HUES64 (cell line): ENCODE data around the gene CCRL2.
"Not testable (repeated sequence)": the region's sequence is repeated elsewhere in the genome, so short reads cannot be mapped to it uniquely, and the experiment has no call there.

Experiments
- H3K27ac ChIP-seq: 2 replicates; pipeline ENCODE4 v1.7.0; 2013; ENCODE audit warnings: low read depth, low read length, inconsistent platforms
- H3K27me3 ChIP-seq: 2 replicates; pipeline ENCODE4 v1.6.1; 2013; ENCODE audit warnings: mild to moderate bottlenecking, low read length; ENCODE audit not compliant: insufficient read depth
- H3K36me3 ChIP-seq: 2 replicates; pipeline ENCODE4 v1.6.1; 2013; ENCODE audit warnings: mild to moderate bottlenecking, low read length; ENCODE audit not compliant: insufficient read depth
- H3K4me1 ChIP-seq: 2 replicates; pipeline ENCODE4 v1.6.1; 2013; ENCODE audit warnings: mild to moderate bottlenecking, low read length, moderate library complexity; ENCODE audit not compliant: insufficient read depth
- H3K4me3 ChIP-seq: 2 replicates; pipeline ENCODE4 v1.5.1; 2013; ENCODE audit warnings: mild to moderate bottlenecking, low read length, moderate library complexity
- H3K9ac ChIP-seq: 2 replicates; pipeline ENCODE4 v1.6.1; 2013; ENCODE audit warnings: mild to moderate bottlenecking, low read depth, low read length
- H3K9me3 ChIP-seq: 2 replicates; pipeline ENCODE4 v1.6.1; 2013; ENCODE audit warnings: low read depth, low read length; ENCODE audit not compliant: insufficient read depth
- WGBS: fragments of 150-250, 120-280 bp; methylation state at CpG from one replicate; pipeline ENCODE4 v1.1.7; 2013; ENCODE audit warnings: missing lambda C conversion rate; 5-methylcytosine and 5-hydroxymethylcytosine counted together

Gene CCRL2

GRCh38 chr3:46383211-46383950 lies 23.7 kb upstream of the CCRL2 start:
- no peaks in the 10 kb centered on the region for H3K27me3 ChIP-seq
- H3K4me1 ChIP-seq, result peaks cover 10% of the 10 kb centered on the region
- no peak overlapping the region for H3K4me3 ChIP-seq
- no peaks in the 10 kb centered on the region for H3K36me3 ChIP-seq
- no peak overlapping the region for H3K9ac ChIP-seq
- 88% methylated on average over 5 of the region's 6 CpGs for WGBS
- no peak overlapping the region for H3K27ac ChIP-seq
- no peaks in the 10 kb centered on the region for H3K9me3 ChIP-seq

DNA sequence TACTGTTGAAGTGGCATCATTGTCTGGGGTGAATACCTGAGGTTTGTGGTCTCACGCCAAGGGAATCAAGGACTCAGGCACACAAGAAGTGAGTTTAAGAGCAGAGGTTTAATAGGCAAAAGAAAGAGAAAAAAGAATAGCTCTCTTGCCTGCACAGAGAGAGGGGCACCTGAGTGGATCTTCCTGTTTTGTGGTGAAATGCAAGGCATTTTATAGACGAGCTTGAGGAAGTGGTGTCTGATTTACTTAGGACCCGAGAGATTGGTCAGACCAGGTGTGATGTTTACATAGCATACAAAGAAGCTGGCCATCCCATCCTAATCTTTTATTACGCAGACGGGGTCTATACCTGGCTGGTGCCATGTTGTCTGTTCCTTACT lies 23.1 kb upstream of the CCRL2 start:
- no peak overlapping the region for H3K4me3 ChIP-seq
- H3K27me3 ChIP-seq, result no peaks in the 10 kb centered on the region
- WGBS, result 83% methylated on average over 5 of the region's 5 CpGs
- no peak overlapping the region for H3K9ac ChIP-seq
- peaks cover 10% of the 10 kb centered on the region for H3K4me1 ChIP-seq
- no peaks in the 10 kb centered on the region for H3K9me3 ChIP-seq
- H3K27ac ChIP-seq, result no peak overlapping the region
- no peaks in the 10 kb centered on the region for H3K36me3 ChIP-seq

DNA sequence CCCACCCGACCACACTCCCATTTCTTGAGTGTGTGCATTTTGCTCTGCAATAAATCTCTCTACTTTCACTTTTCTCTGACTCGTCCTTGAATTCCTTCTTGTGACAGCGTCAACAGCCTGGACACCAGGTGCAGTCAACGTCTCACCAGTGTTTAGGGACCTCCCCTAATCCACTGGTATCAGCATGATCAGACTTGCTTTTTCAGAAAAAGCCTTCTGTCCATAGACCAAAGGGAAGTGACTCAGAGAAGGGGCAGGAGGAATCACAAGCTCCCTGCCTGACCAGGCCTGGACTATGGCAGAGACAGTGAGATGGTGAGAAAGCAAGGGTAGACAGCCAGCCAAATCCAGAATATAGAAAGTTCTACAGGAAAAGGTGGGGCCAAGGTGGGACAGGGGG lies 20.9 kb upstream of the CCRL2 start:
- no peak overlapping the region for H3K9ac ChIP-seq
- no peaks in the 10 kb centered on the region for H3K27me3 ChIP-seq
- H3K9me3 ChIP-seq, result no peaks in the 10 kb centered on the region
- no peak overlapping the region for H3K4me3 ChIP-seq
- no peaks in the 10 kb centered on the region for H3K36me3 ChIP-seq
- WGBS, result 83% methylated on average over 4 of the region's 4 CpGs
- H3K4me1 ChIP-seq, result no peaks in the 10 kb centered on the region
- no peak overlapping the region for H3K27ac ChIP-seq

DNA sequence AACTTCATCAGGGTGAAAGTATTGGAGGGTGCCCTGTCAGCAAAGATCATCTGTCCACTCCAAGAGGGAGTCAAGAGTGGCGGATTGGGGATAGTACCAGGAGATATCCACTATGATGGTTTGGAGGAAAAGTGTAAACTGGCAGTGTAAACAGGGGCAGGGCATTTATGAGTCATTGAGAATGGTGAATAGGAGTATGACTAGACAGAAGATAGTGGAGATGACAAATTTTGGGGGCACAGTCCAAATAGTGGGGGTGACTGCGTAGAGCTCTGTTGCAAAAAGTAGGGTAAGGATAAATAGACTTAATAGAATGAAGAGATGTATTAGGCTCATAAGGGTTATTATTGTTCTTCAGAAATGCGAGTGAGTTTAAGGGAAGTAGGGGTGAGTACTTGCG lies 18.2 kb upstream of the CCRL2 start:
- H3K27me3 ChIP-seq, H3K9ac ChIP-seq, H3K4me3 ChIP-seq, H3K4me1 ChIP-seq, H3K9me3 ChIP-seq, H3K36me3 ChIP-seq, H3K27ac ChIP-seq: not testable (repeated sequence)
- 92% methylated on average over 4 of the region's 4 CpGs for WGBS

DNA sequence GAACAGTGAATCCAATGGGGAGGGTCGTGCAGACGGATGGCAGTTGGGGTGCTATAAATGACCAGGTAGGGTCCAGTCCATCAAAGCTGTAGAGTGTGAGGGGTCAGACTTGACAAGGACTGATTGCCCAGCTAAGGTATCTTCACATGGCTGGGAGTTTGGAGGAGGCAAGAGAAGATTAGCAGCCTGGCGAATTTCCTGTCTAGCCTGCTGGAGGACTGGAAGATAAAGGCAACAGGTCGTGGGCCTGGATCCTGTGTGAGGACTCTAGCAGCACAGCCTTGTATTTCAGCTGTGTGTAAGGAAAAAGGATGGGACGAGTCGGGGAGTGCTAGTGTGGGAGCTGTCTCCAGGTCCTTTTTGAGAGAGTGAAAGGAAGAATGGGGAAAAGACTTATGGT lies 17.8 kb upstream of the CCRL2 start:
- no peak overlapping the region for H3K4me3 ChIP-seq
- no peak overlapping the region for H3K9ac ChIP-seq
- no peaks in the 10 kb centered on the region for H3K9me3 ChIP-seq
- H3K27me3 ChIP-seq, result no peaks in the 10 kb centered on the region
- no peak overlapping the region for H3K27ac ChIP-seq
- H3K36me3 ChIP-seq, result no peaks in the 10 kb centered on the region
- H3K4me1 ChIP-seq, result no peaks in the 10 kb centered on the region
- WGBS, result 85% methylated on average over 6 of the region's 6 CpGs

DNA sequence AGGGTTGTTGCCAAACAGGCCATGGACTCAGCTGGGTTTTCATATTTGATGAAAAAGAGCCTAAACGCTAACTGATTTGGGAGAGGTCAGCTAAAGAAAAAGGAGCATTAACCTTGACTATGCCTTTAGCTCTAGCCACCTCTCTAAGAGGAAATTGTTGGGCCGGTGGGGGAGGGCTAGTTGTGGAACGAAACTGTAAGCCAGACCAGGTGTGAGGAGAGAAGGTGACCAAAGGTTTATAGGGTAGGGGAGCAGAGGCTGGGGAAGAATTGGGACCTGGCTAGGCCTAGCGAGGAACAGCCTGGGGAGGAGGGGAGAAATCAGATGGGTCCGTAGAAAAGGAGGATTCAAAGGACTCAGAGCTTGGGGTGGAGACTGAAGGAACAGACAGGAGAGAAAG lies 15.5 kb upstream of the CCRL2 start:
- 90% methylated on average over 5 of the region's 5 CpGs for WGBS
- H3K4me3 ChIP-seq, H3K36me3 ChIP-seq, H3K9ac ChIP-seq, H3K27me3 ChIP-seq, H3K9me3 ChIP-seq, H3K4me1 ChIP-seq, H3K27ac ChIP-seq: not testable (repeated sequence)

DNA sequence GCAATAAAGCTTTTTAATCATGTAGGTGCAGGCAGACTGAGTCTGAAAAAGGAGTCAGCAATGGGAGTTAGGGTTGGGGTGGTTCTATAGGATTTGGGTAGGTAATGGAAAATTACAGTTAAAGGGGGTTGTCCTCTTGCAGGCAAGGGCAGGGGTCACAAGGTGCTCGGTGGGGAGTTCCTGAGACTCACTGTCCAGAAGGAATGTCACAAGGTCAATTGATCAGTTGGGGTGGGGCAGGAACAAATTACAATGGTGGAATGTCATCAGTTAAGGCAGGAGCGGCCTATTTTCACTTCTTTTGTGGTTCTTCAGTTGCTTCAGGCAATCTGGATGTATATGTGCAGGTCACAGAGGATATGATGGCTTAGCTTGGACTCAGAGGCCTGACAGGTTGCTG lies 14.0 kb upstream of the CCRL2 start:
- no peaks in the 10 kb centered on the region for H3K4me1 ChIP-seq
- H3K36me3 ChIP-seq, result no peaks in the 10 kb centered on the region
- H3K27me3 ChIP-seq, result no peaks in the 10 kb centered on the region
- no peak overlapping the region for H3K4me3 ChIP-seq
- WGBS, result 70% methylated on average over 2 of the region's 2 CpGs
- no peak overlapping the region for H3K27ac ChIP-seq
- H3K9me3 ChIP-seq, result no peaks in the 10 kb centered on the region
- H3K9ac ChIP-seq, result no peak overlapping the region

DNA sequence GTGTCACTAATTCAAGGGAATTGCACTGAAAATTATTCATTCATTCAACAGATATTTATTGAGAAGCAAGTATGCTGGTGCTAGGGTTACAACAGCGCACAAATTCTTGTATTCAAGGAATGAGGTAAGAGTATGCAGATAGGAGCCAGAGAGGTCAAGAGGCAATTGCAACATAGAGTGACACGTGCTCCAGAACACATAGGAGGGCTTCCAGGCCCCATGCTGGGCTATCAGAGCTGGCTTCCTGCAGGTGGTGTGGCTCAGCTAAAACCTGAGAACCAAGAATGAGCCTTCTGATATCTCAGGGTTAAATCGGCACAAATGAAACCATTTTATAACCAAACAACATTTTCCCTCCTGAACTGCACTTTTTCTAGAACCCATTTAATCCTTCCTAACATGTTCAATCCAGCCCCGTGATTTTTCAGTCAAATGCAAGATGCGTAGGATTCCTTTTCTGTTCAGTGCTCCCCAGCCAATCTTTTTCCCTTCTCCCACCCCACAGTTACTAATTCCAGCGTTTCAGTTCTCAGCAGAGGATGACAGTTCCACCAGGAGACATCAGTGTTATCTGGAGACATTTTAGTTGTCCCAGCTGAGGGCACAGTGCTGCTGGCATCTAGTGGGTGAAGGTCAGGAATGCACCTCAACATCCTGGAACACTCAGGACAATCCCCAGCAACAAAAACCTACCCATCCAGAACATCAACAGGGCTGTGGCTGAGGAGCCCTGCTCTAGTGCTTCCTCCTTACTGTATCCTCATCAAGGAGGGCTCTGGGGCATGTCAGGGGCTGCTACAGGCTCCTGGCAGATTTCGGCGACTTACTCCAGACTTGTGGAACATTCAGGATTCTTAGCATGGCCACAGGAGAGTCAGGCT lies 13.3 kb upstream of the CCRL2 start:
- H3K4me1 ChIP-seq, result no peaks in the 10 kb centered on the region
- no peak overlapping the region for H3K27ac ChIP-seq
- no peaks in the 10 kb centered on the region for H3K36me3 ChIP-seq
- WGBS, result 74% methylated on average over 8 of the region's 8 CpGs
- H3K9ac ChIP-seq, result no peak overlapping the region
- no peaks in the 10 kb centered on the region for H3K9me3 ChIP-seq
- H3K4me3 ChIP-seq, result no peak overlapping the region
- H3K27me3 ChIP-seq, result no peaks in the 10 kb centered on the region

DNA sequence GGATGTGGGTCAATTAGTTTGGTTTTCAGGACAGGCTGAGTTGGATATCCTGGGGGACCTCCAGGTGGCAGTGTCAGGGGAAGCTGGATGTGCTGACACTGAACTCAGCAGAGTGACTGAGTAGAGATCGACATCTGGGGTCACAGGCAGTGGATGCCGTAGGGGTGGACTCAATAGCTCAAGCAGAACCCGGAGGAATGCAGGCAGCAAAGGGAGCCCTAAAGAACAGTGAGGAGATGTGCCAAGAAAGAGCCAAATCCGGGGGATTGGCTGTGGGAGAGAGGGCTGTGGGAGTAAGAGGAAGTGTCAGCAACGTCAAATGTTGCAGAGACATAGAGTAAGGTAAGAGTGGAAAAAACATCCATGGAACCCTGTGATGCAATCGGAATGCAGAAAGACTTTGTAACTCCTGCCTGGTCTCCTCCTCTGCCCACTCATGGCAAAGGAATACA lies 11.8 kb upstream of the CCRL2 start:
- Histone ChIP-seq H3K27ac (no peak overlapping the region), H3K36me3 (no peaks in the 10 kb centered on the region), H3K27me3 (no peaks in the 10 kb centered on the region), H3K4me1 (no peaks in the 10 kb centered on the region), H3K9me3 (no peaks in the 10 kb centered on the region), H3K9ac (no peak overlapping the region), H3K4me3 (no peak overlapping the region)
- WGBS, result 88% methylated on average over 6 of the region's 6 CpGs

DNA sequence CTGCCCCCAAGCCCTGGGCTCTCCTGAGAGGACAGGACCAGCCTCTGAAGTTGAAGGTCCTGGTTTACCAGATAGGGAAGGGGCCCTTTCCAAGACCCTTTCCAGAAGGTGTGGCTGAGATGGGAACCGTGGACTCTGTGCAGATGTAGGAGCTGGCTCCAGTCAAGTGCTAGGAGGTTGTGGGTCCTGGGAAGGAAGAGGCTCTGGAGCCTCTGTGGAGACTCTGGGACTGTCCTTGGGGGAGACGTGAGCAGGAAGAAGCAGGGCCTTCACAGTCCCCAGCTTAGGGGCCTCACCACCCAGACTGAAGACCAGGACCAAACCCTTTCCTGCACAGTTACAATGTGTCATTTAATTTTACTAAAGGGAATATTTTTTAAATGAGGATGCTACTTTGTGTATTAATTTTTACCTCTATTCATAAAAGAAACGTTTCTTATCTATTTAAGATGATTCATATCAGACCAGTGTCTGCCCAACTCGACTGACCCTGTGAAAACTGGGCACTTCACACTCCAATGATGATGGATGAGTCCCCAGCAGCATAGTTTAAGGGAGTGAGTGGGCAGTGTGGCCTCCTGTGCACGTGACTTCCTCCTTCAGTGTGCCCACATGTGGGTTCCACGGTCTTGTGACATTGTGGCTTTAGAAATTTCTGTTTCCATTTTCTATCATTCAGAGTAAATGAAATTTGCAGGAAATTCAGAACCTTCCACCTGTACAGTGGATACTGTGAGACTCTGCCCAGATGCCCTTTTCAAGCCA lies 11.1 kb upstream of the CCRL2 start:
- H3K27ac ChIP-seq, result no peak overlapping the region
- H3K4me1 ChIP-seq, result no peaks in the 10 kb centered on the region
- H3K9me3 ChIP-seq, result no peaks in the 10 kb centered on the region
- no peak overlapping the region for H3K9ac ChIP-seq
- H3K4me3 ChIP-seq, result no peak overlapping the region
- no peaks in the 10 kb centered on the region for H3K27me3 ChIP-seq
- no peaks in the 10 kb centered on the region for H3K36me3 ChIP-seq
- 91% methylated on average over 6 of the region's 6 CpGs for WGBS

- WGBS, result 96% methylated on average over 7 of the region's 7 CpGs
- Histone ChIP-seq H3K4me1 (no peaks in the 10 kb centered on the region), H3K27ac (no peak overlapping the region), H3K36me3 (no peaks in the 10 kb centered on the region), H3K9me3 (no peaks in the 10 kb centered on the region), H3K9ac (no peak overlapping the region), H3K27me3 (no peaks in the 10 kb centered on the region), H3K4me3 (no peak overlapping the region)
Observed at GRCh38 chr3:46397111-46397510, 9.9 kb upstream of the CCRL2 start.
